Measurements from ENCODE around the gene CENPP.

CENPP gene

DNA sequence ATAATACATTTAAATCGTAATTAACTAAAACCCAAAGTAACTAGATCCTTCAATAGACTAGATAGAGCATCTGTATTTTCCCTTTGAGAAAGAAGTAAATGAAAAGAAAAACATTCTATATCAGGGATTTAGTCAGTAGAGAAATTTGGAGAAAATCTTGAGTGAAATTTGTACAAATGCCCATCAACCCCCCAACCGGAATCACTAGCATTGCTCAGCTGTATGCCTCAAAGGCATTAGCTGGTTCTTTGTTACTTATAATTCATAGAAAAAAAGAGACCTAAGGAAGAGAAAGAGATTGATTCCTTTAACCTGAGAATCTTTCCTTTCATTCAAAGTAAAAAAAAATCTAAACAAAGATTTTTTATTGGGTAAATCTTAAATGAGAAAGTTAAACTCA, 97.9 kb downstream of the CENPP start:
- TF ChIP-seq, protein P1, sequence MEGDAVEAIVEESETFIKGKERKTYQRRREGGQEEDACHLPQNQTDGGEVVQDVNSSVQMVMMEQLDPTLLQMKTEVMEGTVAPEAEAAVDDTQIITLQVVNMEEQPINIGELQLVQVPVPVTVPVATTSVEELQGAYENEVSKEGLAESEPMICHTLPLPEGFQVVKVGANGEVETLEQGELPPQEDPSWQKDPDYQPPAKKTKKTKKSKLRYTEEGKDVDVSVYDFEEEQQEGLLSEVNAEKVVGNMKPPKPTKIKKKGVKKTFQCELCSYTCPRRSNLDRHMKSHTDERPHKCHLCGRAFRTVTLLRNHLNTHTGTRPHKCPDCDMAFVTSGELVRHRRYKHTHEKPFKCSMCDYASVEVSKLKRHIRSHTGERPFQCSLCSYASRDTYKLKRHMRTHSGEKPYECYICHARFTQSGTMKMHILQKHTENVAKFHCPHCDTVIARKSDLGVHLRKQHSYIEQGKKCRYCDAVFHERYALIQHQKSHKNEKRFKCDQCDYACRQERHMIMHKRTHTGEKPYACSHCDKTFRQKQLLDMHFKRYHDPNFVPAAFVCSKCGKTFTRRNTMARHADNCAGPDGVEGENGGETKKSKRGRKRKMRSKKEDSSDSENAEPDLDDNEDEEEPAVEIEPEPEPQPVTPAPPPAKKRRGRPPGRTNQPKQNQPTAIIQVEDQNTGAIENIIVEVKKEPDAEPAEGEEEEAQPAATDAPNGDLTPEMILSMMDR (IDR thresholded peaks at IDR 0.05; ENCODE audit: control extremely low read depth, extremely low read depth, low read depth, missing control alignments) = no peak
- ChIA-PET CTCF (interaction anchor here (1.5 kb wide), 1 partner anchor 14 kb away, joined by 3 read pairs; no protein-coding TSS in a partner anchor), POLR2A (no interaction called here)
- DNase-seq (ENCODE audit: extremely low spot score) = no peak

DNA sequence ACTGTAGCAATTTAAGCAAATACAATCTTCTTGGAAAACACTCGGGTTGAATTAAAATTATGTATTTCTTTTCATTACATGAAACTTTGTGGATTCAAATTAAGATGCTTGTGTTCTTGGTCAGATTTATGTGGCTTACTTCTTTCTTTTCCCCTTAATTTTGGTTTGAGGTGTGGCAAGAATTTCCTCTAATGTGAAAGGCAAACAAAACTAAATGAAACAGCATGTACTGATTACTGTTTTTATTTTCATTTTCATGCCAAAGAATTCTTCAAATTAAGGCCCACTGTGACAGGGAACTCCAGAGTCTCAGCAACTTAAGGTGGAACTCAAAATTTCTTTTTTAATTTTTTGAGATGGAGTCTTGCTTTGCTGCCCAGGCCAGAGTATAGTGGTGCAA, 98.6 kb downstream of the CENPP start, which contains the start of gene OMD:
Gene OMD (minus strand): TSS at position 132 of the 400 bp plus-strand sequence. CDS start 6,913 bp downstream, outside the sequence.
- no peak for DNase-seq (ENCODE audit: extremely low spot score)
- TF ChIP-seq, protein P1 (IDR thresholded peaks at IDR 0.05; ENCODE audit: control extremely low read depth, extremely low read depth, low read depth, missing control alignments) = no peak
- ChIA-PET CTCF (interaction anchor here (1.4 to 1.5 kb wide), 3 partner anchors 10 to 211 kb away, joined by 3 to 4 read pairs (median 3); no protein-coding TSS in a partner anchor), POLR2A (no interaction called here)

DNA sequence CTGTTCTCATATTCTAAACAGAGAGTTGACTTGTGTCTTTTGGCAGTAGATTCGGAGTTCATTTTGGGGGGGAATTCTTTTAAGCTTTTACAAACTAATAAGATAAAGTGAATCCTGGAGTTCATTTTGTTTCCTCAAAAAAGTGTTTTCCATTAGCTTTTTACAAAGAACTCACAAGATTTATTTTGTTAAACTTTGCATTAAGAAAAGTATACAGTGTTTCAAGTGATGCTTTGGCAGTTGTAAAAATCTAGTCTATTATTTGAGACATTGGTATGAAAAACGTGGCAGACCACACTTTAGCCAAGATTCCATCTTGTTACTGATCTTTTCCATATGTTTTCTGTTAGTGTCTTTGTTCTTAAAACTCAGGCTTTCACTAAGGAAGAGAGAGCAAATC, 99.7 kb downstream of the CENPP start:
- no peak for DNase-seq (ENCODE audit: extremely low spot score)
- TF ChIP-seq, protein P1 (IDR thresholded peaks at IDR 0.05; ENCODE audit: control extremely low read depth, extremely low read depth, low read depth, missing control alignments) = no peak
- ChIA-PET CTCF (interaction anchor here (1.0 to 1.5 kb wide), 4 partner anchors 9 to 210 kb away, joined by 3 to 4 read pairs (median 3); no protein-coding TSS in a partner anchor), POLR2A (no interaction called here)

DNA sequence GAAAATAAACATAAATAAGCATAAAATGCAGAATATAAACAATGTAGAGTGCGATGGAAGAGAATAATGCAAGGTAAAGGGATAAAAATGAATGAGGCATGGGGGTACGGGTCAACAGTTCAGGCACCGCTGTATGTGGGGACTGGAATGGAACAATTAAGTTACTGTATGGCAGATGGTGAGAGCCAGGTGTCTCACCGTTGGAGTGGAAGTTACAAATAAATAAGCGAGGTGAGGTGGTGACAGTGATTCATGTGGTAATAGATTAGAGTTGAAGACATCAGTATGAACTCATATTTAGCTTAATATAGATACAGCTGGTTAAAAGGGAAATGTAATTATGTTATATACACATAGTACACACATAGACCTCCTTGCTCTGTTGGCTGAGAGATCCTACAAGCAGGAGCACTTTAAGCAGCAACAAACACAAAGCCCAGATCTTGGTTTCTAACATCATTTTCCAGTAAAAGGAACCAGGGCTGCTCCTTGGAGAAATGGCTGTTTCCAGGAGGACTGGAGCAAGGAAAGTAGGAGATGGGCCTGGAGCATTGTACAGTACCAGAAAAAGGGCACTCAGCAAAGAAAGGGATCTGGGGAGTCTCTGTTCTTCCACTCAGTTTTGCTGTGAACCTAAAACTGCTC, 100.9 kb downstream of the CENPP start:
- ChIA-PET POLR2A (no interaction called here), CTCF (interaction anchor here (1.6 to 1.9 kb wide), 2 partner anchors 12 to 17 kb away, joined by 6 to 7 read pairs; no protein-coding TSS in a partner anchor)
- TF ChIP-seq, protein P1 (IDR thresholded peaks at IDR 0.05; ENCODE audit: control extremely low read depth, extremely low read depth, low read depth, missing control alignments) = no peak
- no peak for DNase-seq (ENCODE audit: extremely low spot score)

DNA sequence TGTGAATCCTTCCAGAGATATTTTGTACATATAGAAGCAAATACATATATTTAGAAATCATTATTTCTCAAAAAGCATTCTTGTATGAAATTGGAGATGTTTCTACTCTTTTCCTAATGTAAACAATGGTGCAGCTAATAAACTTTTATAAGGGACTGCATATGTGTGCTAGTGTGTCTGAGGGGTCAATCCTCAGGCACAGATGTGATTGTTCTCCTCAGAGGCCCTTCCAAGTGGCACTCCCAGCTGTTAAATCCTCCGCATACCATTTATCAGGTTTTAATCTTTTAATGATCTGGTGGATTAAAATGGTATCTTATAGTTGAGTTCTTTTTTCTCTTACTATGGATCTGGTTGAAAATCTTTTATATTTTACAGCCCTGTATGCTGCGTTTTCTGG, 104.1 kb downstream of the CENPP start:
- CTCF ChIA-PET = interaction anchor here (1.0 kb wide), 1 partner anchor 291 kb away, joined by 3 read pairs; no protein-coding TSS in a partner anchor
- POLR2A ChIA-PET = no interaction called here
- no peak for DNase-seq (ENCODE audit: extremely low spot score)
- TF ChIP-seq, protein P1 (IDR thresholded peaks at IDR 0.05; ENCODE audit: control extremely low read depth, extremely low read depth, low read depth, missing control alignments) = no peak

DNA sequence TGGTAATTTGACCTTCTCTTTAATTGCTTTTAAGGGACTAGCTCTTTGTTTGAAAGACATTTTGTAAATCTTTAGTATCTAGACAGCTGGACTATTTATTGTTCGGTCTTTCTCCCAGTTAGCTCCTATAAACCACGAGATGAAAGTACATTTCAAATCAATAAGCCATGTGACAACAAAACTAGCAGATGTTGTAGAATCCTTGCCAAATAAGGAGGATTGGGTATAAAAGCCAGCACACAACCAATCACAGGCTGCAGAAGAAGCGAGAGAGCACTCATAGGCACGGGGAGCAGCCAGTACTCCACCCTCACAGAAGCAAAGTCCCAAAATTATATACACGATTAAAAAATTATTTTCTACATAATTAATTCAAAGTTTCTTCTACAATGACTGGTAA, 106.6 kb downstream of the CENPP start:
- TF ChIP-seq, protein P1 (IDR thresholded peaks at IDR 0.05; ENCODE audit: control extremely low read depth, extremely low read depth, low read depth, missing control alignments) = no peak
- ChIA-PET POLR2A (no interaction called here), CTCF (no interaction called here)
- no peak for DNase-seq (ENCODE audit: extremely low spot score)
